Measurements from ENCODE around the gene VARS1. TPM values are rescaled to one million over a fixed set of nuclear protein-coding genes. Genes with fewer than 3 reads are reported as not detected.
A peak's percentile ranks its signal among the peaks of the same experiment; 100 is the strongest.

Gene VARS1
- total and polyA plus RNA-seq, 2 of the 4 experiments (the other 2 are of a cell fraction): 41.2 to 42.0 TPM

DNA sequence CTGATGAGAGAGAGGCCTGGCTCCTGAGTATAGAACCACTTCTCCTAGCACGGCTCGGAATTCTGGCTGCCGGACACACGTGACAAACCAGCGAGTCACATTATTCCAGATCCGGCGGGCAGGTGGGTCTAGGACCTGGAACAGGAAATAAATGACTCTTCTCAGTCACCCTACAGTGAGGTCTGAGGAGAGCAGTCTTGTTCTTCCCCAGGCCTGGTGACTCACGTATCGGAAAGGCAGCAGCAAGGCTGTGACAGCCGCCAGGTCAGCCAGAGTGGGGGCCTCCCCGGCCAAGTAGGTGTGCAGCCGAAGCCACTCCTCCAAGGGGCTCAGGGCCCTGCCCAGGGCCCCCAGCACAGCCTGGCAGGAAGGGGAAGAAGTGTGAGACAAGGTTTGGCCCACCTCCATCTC is 2.8 kb downstream of the VARS1 start:
- peak overlapping the region; percentile 10 for H2AFZ ChIP-seq (replicated peaks; ENCODE audit: low read length, poor library complexity)
- ChIA-PET POLR2A (ENCODE audit: unreplicated experiment) (no interaction called here), CTCF (no interaction called here)
- H3K14ac ChIP-seq (replicated peaks; ENCODE audit: low read depth, low read length): no peak overlapping the region
- H3K4me3 ChIP-seq (ENCODE audit: insufficient read depth, low read depth, low read length): no peak overlapping the region
- no peak overlapping the region for H2AK5ac ChIP-seq (ENCODE audit: low read depth, low read length)
- H3K4me2 ChIP-seq (ENCODE audit: low read depth, low read length): no peak overlapping the region
- WGBS, 2 experiments (ENCODE audit: extremely low coverage in 2 of 2, insufficient read length in 1 of 2): no CpG with 5 or more reads among the region's 12 CpGs
- no peaks in the 10 kb centered on the region for H3K9me3 ChIP-seq (ENCODE audit: control insufficient read depth, insufficient read depth, low read length)
- 0 out of 2 replicates have a peak overlapping the region, but pooled peaks have one; percentile 33 for H3K23ac ChIP-seq (ENCODE audit: low read depth, low read length)
- dilution Hi-C loops (cut with HindIII; ENCODE audit: low sequenced_read_pairs, unreplicated experiment): no loop called here
- no peak overlapping the region for H2BK20ac ChIP-seq (ENCODE audit: low read depth, low read length)
- H2BK15ac ChIP-seq (ENCODE audit: low read depth, low read length): no peak overlapping the region
- H3K9ac ChIP-seq (ENCODE audit: low read depth, low read length): no peak overlapping the region
- H4K8ac ChIP-seq (ENCODE audit: low read depth in 2 of 2, low read length in 2 of 2): no peak overlapping the region
- H3K56ac ChIP-seq (ENCODE audit: extremely low read depth, insufficient read depth, low read length): no peak overlapping the region
- intact Hi-C loops (cut with micrococcal nuclease): no loop called here
- peak; percentile 43 for DNase-seq
- no peak for TF ChIP-seq CHD1 (IDR thresholded peaks at IDR 0.05; ENCODE audit: low read depth, low read length)
- no peak for TF ChIP-seq RAD21 (IDR thresholded peaks at IDR 0.05; ENCODE audit: low read length)
- TF ChIP-seq BHLHE40 (IDR thresholded peaks at IDR 0.05; ENCODE audit: low read depth, low read length): no peak
- TF ChIP-seq, protein P1, sequence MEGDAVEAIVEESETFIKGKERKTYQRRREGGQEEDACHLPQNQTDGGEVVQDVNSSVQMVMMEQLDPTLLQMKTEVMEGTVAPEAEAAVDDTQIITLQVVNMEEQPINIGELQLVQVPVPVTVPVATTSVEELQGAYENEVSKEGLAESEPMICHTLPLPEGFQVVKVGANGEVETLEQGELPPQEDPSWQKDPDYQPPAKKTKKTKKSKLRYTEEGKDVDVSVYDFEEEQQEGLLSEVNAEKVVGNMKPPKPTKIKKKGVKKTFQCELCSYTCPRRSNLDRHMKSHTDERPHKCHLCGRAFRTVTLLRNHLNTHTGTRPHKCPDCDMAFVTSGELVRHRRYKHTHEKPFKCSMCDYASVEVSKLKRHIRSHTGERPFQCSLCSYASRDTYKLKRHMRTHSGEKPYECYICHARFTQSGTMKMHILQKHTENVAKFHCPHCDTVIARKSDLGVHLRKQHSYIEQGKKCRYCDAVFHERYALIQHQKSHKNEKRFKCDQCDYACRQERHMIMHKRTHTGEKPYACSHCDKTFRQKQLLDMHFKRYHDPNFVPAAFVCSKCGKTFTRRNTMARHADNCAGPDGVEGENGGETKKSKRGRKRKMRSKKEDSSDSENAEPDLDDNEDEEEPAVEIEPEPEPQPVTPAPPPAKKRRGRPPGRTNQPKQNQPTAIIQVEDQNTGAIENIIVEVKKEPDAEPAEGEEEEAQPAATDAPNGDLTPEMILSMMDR (conservative IDR thresholded peaks at IDR 0.05; ENCODE audit: low read depth, low read length): no peak
- TF ChIP-seq RCOR1 (IDR thresholded peaks at IDR 0.05; ENCODE audit: insufficient replicate concordance, low read length): no peak
- TF ChIP-seq CEBPB (IDR thresholded peaks at IDR 0.05; ENCODE audit: low read depth, low read length): no peak
- no peak for TF ChIP-seq FOS (IDR thresholded peaks at IDR 0.05; ENCODE audit: low read depth, low read length)
- TF ChIP-seq SMC3 (IDR thresholded peaks at IDR 0.05; ENCODE audit: low read depth, low read length): no peak
- TF ChIP-seq MAFK (IDR thresholded peaks at IDR 0.05; ENCODE audit: low read depth, low read length): no peak
- TF ChIP-seq, protein P2, sequence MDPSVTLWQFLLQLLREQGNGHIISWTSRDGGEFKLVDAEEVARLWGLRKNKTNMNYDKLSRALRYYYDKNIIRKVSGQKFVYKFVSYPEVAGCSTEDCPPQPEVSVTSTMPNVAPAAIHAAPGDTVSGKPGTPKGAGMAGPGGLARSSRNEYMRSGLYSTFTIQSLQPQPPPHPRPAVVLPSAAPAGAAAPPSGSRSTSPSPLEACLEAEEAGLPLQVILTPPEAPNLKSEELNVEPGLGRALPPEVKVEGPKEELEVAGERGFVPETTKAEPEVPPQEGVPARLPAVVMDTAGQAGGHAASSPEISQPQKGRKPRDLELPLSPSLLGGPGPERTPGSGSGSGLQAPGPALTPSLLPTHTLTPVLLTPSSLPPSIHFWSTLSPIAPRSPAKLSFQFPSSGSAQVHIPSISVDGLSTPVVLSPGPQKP (IDR thresholded peaks at IDR 0.05; ENCODE audit: borderline replicate concordance, low read depth, low read length): no peak
- H4K20me1 ChIP-seq (ENCODE audit: insufficient read depth, low read length): no peaks in the 10 kb centered on the region
- no peaks in the 10 kb centered on the region; the same call in 1 of the 2 replicates for H3K4me1 ChIP-seq (ENCODE audit: control insufficient read depth, insufficient read depth, low read length)
- peaks cover 18% of the 10 kb centered on the region for H3K36me3 ChIP-seq (ENCODE audit: control insufficient read depth, insufficient read depth, low read length)
- 0 out of 2 replicates have a peak, but pooled peaks cover 3% of the 10 kb centered on the region for H3K9me1 ChIP-seq (ENCODE audit: insufficient read depth, low read length)
- no peak overlapping the region for H3K4ac ChIP-seq (ENCODE audit: low read depth, low read length)
- no peaks in the 10 kb centered on the region for H3K27me3 ChIP-seq (ENCODE audit: control insufficient read depth, insufficient read depth, low read length)
- H2BK5ac ChIP-seq (ENCODE audit: low read depth, low read length, poor library complexity, severe bottlenecking): no peak overlapping the region
- no peak overlapping the region for H4K91ac ChIP-seq (ENCODE audit: insufficient read depth, low read depth, low read length)
- H4K5ac ChIP-seq (ENCODE audit: low read depth, low read length): no peak overlapping the region
- peak overlapping the region; percentile 67 for H2AK9ac ChIP-seq (replicated peaks; ENCODE audit: low read depth, low read length, poor library complexity)
- no peak overlapping the region for H2BK120ac ChIP-seq (ENCODE audit: low read depth, low read length)
- H3K27ac ChIP-seq (ENCODE audit: insufficient read depth, low read length): no peak overlapping the region
- in situ Hi-C loops (cut with MboI; ENCODE audit: low sequenced_read_pairs): no loop called here
- H3K18ac ChIP-seq (ENCODE audit: low read depth, low read length): no peak overlapping the region
- peaks cover 0 to 49% of the 10 kb centered on the region in 2 experiments for H3K79me1 ChIP-seq (ENCODE audit: low read depth in 1 of 2, low read length in 2 of 2)
- no peak for ATAC-seq (ENCODE audit: low read depth)
- no TSS peak for BruUV-seq (replicated peaks)

All from IMR-90 (cell line).